Liver (tissue), 9 donors: ENCODE data around the gene PPM1D. TPM values are rescaled to one million over a fixed set of nuclear protein-coding genes. Genes with fewer than 3 reads are reported as not detected.

ENCODE experiments used
- DNase-seq: peaks from one replicate; pipeline ENCODE4 v3.0.0-alpha.2; 2017; ENCODE audit warnings: low spot score
- H3K27ac ChIP-seq, 2 donors: one replicate each; pipeline ENCODE4 v1.7.0; 2013; ENCODE audit warnings: inconsistent platforms in 2 of 2, low read length in 2 of 2, control low read depth in 1 of 2, low read depth in 1 of 2, mild to moderate bottlenecking in 1 of 2
- H3K27me3 ChIP-seq, 4 donors: one replicate each; pipeline versions ENCODE4 v1.6.1 to v1.7.0; 2013; ENCODE audit warnings: low read length in 3 of 4, inconsistent platforms in 1 of 4, mild to moderate bottlenecking in 1 of 4, moderate library complexity in 1 of 4; ENCODE audit not compliant: control insufficient read depth in 4 of 4, insufficient read depth in 4 of 4
- H3K36me3 ChIP-seq, 4 donors: one replicate each; pipeline versions ENCODE4 v1.6.1 to v1.7.0; 2013; ENCODE audit warnings: low read length in 3 of 4, mild to moderate bottlenecking in 3 of 4, low read depth in 1 of 4, moderate library complexity in 1 of 4; ENCODE audit not compliant: control insufficient read depth in 4 of 4, insufficient read depth in 3 of 4
- H3K4me1 ChIP-seq, 4 donors: one replicate each; pipeline versions ENCODE4 v1.6.1 to v1.7.0; 2013; ENCODE audit warnings: low read length in 3 of 4, mild to moderate bottlenecking in 3 of 4, moderate library complexity in 1 of 4; ENCODE audit not compliant: control insufficient read depth in 4 of 4, insufficient read depth in 4 of 4
- H3K4me3 ChIP-seq, 3 donors: one replicate each; pipeline versions ENCODE4 v1.6.1 to v1.7.0; 2013; ENCODE audit warnings: low read length in 3 of 3, control low read depth in 1 of 3, low read depth in 1 of 3, mild to moderate bottlenecking in 1 of 3
- H3K9ac ChIP-seq, 2 donors: one replicate each; pipeline ENCODE4 v1.7.0; 2013; ENCODE audit warnings: low read length in 2 of 2, mild to moderate bottlenecking in 2 of 2, moderate library complexity in 2 of 2, control low read depth in 1 of 2, low read depth in 1 of 2
- H3K9me3 ChIP-seq, 4 donors: one replicate each; pipeline versions ENCODE4 v1.6.1 to v1.7.0; 2013; ENCODE audit warnings: low read length in 3 of 4; ENCODE audit not compliant: control insufficient read depth in 4 of 4
- ATF3 ChIP-seq: IDR thresholded peaks from 2 replicates; pipeline ENCODE4 v1.6.1; 2016; ENCODE audit warnings: antibody characterized with exemption
- EGR1 ChIP-seq, 2 donors: IDR thresholded peaks; 2 replicates each; pipeline ENCODE4 v1.6.1; 2016 to 2018; ENCODE audit warnings: antibody characterized with exemption in 2 of 2, low read depth in 2 of 2
- FOXA1 ChIP-seq: IDR thresholded peaks from 2 replicates; pipeline ENCODE4 v1.6.1; 2016; ENCODE audit warnings: antibody characterized with exemption
- FOXA2 ChIP-seq: IDR thresholded peaks from 2 replicates; pipeline ENCODE4 v1.6.1; 2016; ENCODE audit warnings: antibody characterized with exemption
- GABPA ChIP-seq, 2 donors: IDR thresholded peaks in 1 of 2; conservative IDR thresholded peaks in 1 of 2; 2 replicates each; pipeline ENCODE4 v1.6.1; 2016; ENCODE audit warnings: antibody characterized with exemption in 2 of 2, mild to moderate bottlenecking in 1 of 2, moderate library complexity in 1 of 2
- HNF4A ChIP-seq, 2 donors: conservative IDR thresholded peaks; 2 replicates each; pipeline ENCODE4 v1.6.1; 2016; ENCODE audit warnings: antibody characterized with exemption in 2 of 2, mild to moderate bottlenecking in 2 of 2
- HNF4G ChIP-seq: IDR thresholded peaks from 2 replicates; pipeline ENCODE4 v1.6.1; 2016; ENCODE audit warnings: antibody characterized with exemption
- JUND ChIP-seq, 2 donors: IDR thresholded peaks; 2 replicates each; pipeline ENCODE4 v1.6.1; 2016; ENCODE audit warnings: antibody characterized with exemption in 2 of 2
- NR2F2 ChIP-seq: IDR thresholded peaks from 2 replicates; pipeline ENCODE4 v1.6.1; 2016; ENCODE audit warnings: antibody characterized with exemption
- RAD21 ChIP-seq, 2 donors: IDR thresholded peaks; 2 replicates each; pipeline ENCODE4 v1.6.1; 2016; ENCODE audit warnings: antibody characterized with exemption in 2 of 2, mild to moderate bottlenecking in 2 of 2
- SP1 ChIP-seq: IDR thresholded peaks from 2 replicates; pipeline ENCODE4 v1.6.1; 2018; ENCODE audit warnings: antibody characterized with exemption, mild to moderate bottlenecking
- TAF1 ChIP-seq: conservative IDR thresholded peaks from 2 replicates; pipeline ENCODE4 v1.6.1; 2016; ENCODE audit warnings: antibody characterized with exemption, mild to moderate bottlenecking
- YY1 ChIP-seq: IDR thresholded peaks from 2 replicates; pipeline ENCODE4 v1.6.1; 2016; ENCODE audit warnings: antibody characterized with exemption, mild to moderate bottlenecking
- ZBTB33 ChIP-seq: IDR thresholded peaks from 2 replicates; pipeline ENCODE4 v1.6.1; 2016; ENCODE audit warnings: antibody characterized with exemption
- WGBS: extraction: QIAGEN DNeasy Blood & Tissue Kit; methylation state at CpG from one replicate; pipeline ENCODE4 v1.1.7; 2013; 5-methylcytosine and 5-hydroxymethylcytosine counted together
- polyA plus RNA-seq, 2 donors: library from polyadenylated mRNA; stranded (reverse) in 1 of 2; unstranded in 1 of 2; fragments of 200-250 nt in 1 of 2; fragments of >200 nt in 1 of 2; fragmentation: Nextera tagmentation in 1 of 2; extraction: Ambion mirVana in 1 of 2; gene quantifications; one replicate each; pipeline versions ENCODE4 v1.2.1 to v1.2.3, GENCODE V29; 2013 to 2015
- total RNA-seq, 2 donors: library from RNA; depleted of rRNA; stranded (reverse); fragments of >200 nt; gene quantifications; one replicate each; pipeline ENCODE4 v1.2.3, GENCODE V29; 2014
- TF ChIP-seq, protein P1 (sequence below): IDR thresholded peaks from 2 replicates; pipeline ENCODE4 v1.6.1; 2016; ENCODE audit warnings: antibody characterized with exemption, mild to moderate bottlenecking
- TF ChIP-seq, protein P2 (sequence below): IDR thresholded peaks from 2 replicates; pipeline ENCODE4 v1.6.1; 2016; ENCODE audit warnings: antibody characterized with exemption
- TF ChIP-seq, protein P3 (sequence below): fragments of 150-350 bp; IDR thresholded peaks from 2 replicates; pipeline ENCODE4 v1.5.1; 2017; ENCODE audit warnings: improper control_type of control experiment, low read depth, low read length; ENCODE audit not compliant: missing input control
- donor health status: healthy.
- donor health status: healthy.
- donor health status: healthy.
- donor health status: healthy.
- donor health status: healthy.

The PPM1D gene
- total and polyA plus RNA-seq, 4 donors, result 2.0 to 8.7 (median 5.0) TPM

GRCh38 chr17:60586288-60586974 lies 13.6 kb upstream of the PPM1D start:
- WGBS, result 79% methylated on average over 3 of the region's 3 CpGs
- Histone ChIP-seq H3K4me3 (no peak overlapping the region), H3K9ac (no peak overlapping the region), H3K4me1 (no peaks in the 10 kb centered on the region), H3K27me3 (no peaks in the 10 kb centered on the region), H3K9me3 (no peaks in the 10 kb centered on the region), H3K27ac (no peak overlapping the region), H3K36me3 (no peaks in the 10 kb centered on the region)
- TF ChIP-seq TAF1, result no peak
- TF ChIP-seq, protein P1, sequence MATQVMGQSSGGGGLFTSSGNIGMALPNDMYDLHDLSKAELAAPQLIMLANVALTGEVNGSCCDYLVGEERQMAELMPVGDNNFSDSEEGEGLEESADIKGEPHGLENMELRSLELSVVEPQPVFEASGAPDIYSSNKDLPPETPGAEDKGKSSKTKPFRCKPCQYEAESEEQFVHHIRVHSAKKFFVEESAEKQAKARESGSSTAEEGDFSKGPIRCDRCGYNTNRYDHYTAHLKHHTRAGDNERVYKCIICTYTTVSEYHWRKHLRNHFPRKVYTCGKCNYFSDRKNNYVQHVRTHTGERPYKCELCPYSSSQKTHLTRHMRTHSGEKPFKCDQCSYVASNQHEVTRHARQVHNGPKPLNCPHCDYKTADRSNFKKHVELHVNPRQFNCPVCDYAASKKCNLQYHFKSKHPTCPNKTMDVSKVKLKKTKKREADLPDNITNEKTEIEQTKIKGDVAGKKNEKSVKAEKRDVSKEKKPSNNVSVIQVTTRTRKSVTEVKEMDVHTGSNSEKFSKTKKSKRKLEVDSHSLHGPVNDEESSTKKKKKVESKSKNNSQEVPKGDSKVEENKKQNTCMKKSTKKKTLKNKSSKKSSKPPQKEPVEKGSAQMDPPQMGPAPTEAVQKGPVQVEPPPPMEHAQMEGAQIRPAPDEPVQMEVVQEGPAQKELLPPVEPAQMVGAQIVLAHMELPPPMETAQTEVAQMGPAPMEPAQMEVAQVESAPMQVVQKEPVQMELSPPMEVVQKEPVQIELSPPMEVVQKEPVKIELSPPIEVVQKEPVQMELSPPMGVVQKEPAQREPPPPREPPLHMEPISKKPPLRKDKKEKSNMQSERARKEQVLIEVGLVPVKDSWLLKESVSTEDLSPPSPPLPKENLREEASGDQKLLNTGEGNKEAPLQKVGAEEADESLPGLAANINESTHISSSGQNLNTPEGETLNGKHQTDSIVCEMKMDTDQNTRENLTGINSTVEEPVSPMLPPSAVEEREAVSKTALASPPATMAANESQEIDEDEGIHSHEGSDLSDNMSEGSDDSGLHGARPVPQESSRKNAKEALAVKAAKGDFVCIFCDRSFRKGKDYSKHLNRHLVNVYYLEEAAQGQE, result peak; percentile 93
- no peak for TF ChIP-seq HNF4G
- TF ChIP-seq YY1, result no peak
- TF ChIP-seq GABPA (IDR thresholded peaks at IDR 0.05 in 1 of 2, conservative IDR thresholded peaks at IDR 0.05 in 1 of 2), result no peak
- no peak for TF ChIP-seq JUND (IDR thresholded peaks at IDR 0.05)
- TF ChIP-seq HNF4A (conservative IDR thresholded peaks at IDR 0.05), result no peak
- TF ChIP-seq, protein P2, sequence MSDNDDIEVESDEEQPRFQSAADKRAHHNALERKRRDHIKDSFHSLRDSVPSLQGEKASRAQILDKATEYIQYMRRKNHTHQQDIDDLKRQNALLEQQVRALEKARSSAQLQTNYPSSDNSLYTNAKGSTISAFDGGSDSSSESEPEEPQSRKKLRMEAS, result no peak
- TF ChIP-seq, protein P3, sequence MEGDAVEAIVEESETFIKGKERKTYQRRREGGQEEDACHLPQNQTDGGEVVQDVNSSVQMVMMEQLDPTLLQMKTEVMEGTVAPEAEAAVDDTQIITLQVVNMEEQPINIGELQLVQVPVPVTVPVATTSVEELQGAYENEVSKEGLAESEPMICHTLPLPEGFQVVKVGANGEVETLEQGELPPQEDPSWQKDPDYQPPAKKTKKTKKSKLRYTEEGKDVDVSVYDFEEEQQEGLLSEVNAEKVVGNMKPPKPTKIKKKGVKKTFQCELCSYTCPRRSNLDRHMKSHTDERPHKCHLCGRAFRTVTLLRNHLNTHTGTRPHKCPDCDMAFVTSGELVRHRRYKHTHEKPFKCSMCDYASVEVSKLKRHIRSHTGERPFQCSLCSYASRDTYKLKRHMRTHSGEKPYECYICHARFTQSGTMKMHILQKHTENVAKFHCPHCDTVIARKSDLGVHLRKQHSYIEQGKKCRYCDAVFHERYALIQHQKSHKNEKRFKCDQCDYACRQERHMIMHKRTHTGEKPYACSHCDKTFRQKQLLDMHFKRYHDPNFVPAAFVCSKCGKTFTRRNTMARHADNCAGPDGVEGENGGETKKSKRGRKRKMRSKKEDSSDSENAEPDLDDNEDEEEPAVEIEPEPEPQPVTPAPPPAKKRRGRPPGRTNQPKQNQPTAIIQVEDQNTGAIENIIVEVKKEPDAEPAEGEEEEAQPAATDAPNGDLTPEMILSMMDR, result peak; percentile 12
- TF ChIP-seq ATF3, result no peak
- TF ChIP-seq EGR1 (IDR thresholded peaks at IDR 0.05; ENCODE audit: low read depth in 2 of 2), result no peak
- TF ChIP-seq RAD21 (IDR thresholded peaks at IDR 0.05), result peak; percentile 48 to 65
- no peak for TF ChIP-seq FOXA1
- no peak for TF ChIP-seq ZBTB33
- TF ChIP-seq FOXA2, result no peak
- no peak for DNase-seq

GRCh38 chr17:60590070-60590469 lies 9.9 kb upstream of the PPM1D start:
- H3K4me1 ChIP-seq, result no peaks in the 10 kb centered on the region
- DNase-seq, result no peak
- H3K9ac ChIP-seq, result no peak overlapping the region
- 69% methylated on average over 5 of the region's 5 CpGs for WGBS
- no peak overlapping the region for H3K27ac ChIP-seq
- no peaks in the 10 kb centered on the region for H3K27me3 ChIP-seq
- no peaks in the 10 kb centered on the region for H3K36me3 ChIP-seq
- no peak overlapping the region for H3K4me3 ChIP-seq
- H3K9me3 ChIP-seq, result no peaks in the 10 kb centered on the region
- TF ChIP-seq EGR1 (IDR thresholded peaks at IDR 0.05; ENCODE audit: low read depth in 2 of 2) (no peak), FOXA1 (no peak), RAD21 (IDR thresholded peaks at IDR 0.05) (no peak), JUND (IDR thresholded peaks at IDR 0.05) (no peak), NR2F2 (no peak), TAF1 (no peak), ZBTB33 (no peak), HNF4A (conservative IDR thresholded peaks at IDR 0.05) (no peak), SP1 (no peak)
- TF ChIP-seq, protein P2, result no peak
- TF ChIP-seq, protein P1, result no peak
